Measurements from ENCODE around the gene ARF6.

ARF6 gene

DNA sequence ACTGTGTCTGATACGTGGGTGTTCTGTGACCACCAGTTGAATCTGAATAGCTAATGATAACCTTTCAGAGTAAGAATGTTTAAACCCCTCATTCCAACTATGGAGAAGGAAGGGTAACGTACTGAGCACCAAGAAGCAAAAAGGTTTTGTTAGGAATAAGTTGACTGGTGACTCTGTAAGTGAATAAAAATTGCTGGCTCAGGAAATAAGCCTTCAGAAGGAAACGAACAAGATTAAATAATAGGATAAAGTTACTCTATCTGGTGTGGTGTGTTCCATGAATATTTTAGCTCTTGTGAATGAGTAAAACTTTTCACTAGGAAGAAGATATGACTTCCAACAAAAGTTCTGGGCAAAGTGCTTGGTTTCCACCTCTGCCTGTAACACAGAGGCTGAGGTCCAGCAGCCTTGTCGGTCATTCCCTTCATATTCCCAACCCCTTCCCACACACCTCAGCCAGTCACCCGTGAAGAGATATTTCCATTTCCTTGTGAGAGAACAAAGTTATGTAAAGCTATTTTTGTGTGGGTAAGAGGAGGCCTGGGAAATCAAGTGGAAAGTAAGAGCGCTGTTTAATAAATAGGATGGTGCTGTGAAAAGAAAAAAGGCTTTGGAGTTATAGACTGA lies 47.1 kb downstream of the ARF6 start:
- H3K4me1 ChIP-seq (ENCODE audit: insufficient read depth, low read length), result peaks cover 19% of the 10 kb centered on the region
- DNase-seq, result no peak
- H2AFZ ChIP-seq (ENCODE audit: low read depth, low read length), result no peak overlapping the region
- H3K9ac ChIP-seq (ENCODE audit: low read depth, low read length), result no peak overlapping the region
- H4K20me1 ChIP-seq (ENCODE audit: insufficient read depth, low read length), result no peaks in the 10 kb centered on the region
- peak overlapping the region; percentile 25; the same call in 1 of the 2 replicates for H3K27ac ChIP-seq (ENCODE audit: low read length)
- ATAC-seq (ENCODE audit: insufficient read depth, low read depth), result no peak
- H3K79me2 ChIP-seq (ENCODE audit: insufficient read depth, low read length), result no peaks in the 10 kb centered on the region
- no peaks in the 10 kb centered on the region for H3K27me3 ChIP-seq (ENCODE audit: insufficient read depth, low read length, poor library complexity)
- no peaks in the 10 kb centered on the region for H3K9me3 ChIP-seq (ENCODE audit: insufficient read depth, low read length, severe bottlenecking)
- TF ChIP-seq EZH2 (IDR thresholded peaks at IDR 0.05; ENCODE audit: borderline replicate concordance, low read depth, low read length, severe bottlenecking), result no peak
- no peak overlapping the region for H3K4me3 ChIP-seq (ENCODE audit: low read depth in 1 of 2, low read length in 2 of 2)
- no peaks in the 10 kb centered on the region for H3K36me3 ChIP-seq (ENCODE audit: insufficient read depth, low read length)
- H3K4me2 ChIP-seq (ENCODE audit: insufficient read depth, low read length), result no peak overlapping the region

DNA sequence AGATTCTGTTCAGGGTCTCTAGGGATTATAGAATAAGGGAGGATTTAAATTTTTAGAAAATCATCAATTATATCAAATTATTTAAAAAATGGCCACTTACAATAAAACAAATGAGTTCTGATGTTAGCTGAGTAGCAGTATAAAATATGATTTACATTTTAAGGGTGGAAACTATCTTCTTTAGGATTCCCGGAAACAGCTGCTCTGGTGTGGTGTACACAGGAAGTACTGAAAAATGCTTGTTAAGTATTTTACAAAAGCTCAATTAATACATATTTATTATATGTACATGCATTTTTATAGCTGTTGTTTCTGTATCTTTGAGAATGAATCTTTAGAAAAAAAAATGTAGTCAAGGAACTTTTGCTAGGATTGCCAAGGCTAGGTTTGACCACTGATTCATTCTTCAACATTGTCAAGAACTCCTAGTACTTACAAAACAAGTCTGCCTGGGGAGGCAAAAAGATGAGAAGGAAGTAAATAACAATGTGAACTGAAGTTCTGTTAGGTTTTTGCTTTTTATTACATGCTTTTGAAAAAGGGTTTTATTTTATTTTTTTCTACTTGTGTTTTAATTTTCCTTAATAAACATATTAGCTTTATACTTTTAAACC lies 48.0 kb downstream of the ARF6 start:
- no peaks in the 10 kb centered on the region for H3K9me3 ChIP-seq (ENCODE audit: insufficient read depth, low read length, severe bottlenecking)
- no peak overlapping the region for H3K4me3 ChIP-seq (ENCODE audit: low read depth in 1 of 2, low read length in 2 of 2)
- no peaks in the 10 kb centered on the region for H3K36me3 ChIP-seq (ENCODE audit: insufficient read depth, low read length)
- 0 out of 2 replicates have a peak overlapping the region, but pooled peaks have one; percentile 45 for H3K27ac ChIP-seq (ENCODE audit: low read length)
- H4K20me1 ChIP-seq (ENCODE audit: insufficient read depth, low read length), result no peaks in the 10 kb centered on the region
- H3K4me1 ChIP-seq (ENCODE audit: insufficient read depth, low read length), result peaks cover 19% of the 10 kb centered on the region
- TF ChIP-seq, protein P1, sequence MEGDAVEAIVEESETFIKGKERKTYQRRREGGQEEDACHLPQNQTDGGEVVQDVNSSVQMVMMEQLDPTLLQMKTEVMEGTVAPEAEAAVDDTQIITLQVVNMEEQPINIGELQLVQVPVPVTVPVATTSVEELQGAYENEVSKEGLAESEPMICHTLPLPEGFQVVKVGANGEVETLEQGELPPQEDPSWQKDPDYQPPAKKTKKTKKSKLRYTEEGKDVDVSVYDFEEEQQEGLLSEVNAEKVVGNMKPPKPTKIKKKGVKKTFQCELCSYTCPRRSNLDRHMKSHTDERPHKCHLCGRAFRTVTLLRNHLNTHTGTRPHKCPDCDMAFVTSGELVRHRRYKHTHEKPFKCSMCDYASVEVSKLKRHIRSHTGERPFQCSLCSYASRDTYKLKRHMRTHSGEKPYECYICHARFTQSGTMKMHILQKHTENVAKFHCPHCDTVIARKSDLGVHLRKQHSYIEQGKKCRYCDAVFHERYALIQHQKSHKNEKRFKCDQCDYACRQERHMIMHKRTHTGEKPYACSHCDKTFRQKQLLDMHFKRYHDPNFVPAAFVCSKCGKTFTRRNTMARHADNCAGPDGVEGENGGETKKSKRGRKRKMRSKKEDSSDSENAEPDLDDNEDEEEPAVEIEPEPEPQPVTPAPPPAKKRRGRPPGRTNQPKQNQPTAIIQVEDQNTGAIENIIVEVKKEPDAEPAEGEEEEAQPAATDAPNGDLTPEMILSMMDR (IDR thresholded peaks at IDR 0.05; ENCODE audit: borderline replicate concordance, extremely low read depth, low read length, poor library complexity, severe bottlenecking), result no peak
- TF ChIP-seq EZH2 (IDR thresholded peaks at IDR 0.05; ENCODE audit: borderline replicate concordance, low read depth, low read length, severe bottlenecking), result no peak
- H2AFZ ChIP-seq (ENCODE audit: low read depth, low read length), result 0 out of 2 replicates have a peak overlapping the region, but pooled peaks have one; percentile 19
- H3K4me2 ChIP-seq (ENCODE audit: insufficient read depth, low read length), result peak overlapping the region; percentile 26; the same call in 1 of the 2 replicates
- H3K27me3 ChIP-seq (ENCODE audit: insufficient read depth, low read length, poor library complexity), result no peaks in the 10 kb centered on the region
- no peaks in the 10 kb centered on the region for H3K79me2 ChIP-seq (ENCODE audit: insufficient read depth, low read length)
- ATAC-seq (ENCODE audit: insufficient read depth, low read depth) (peak; percentile 80), DNase-seq (no peak)
- H3K9ac ChIP-seq (ENCODE audit: low read depth, low read length), result no peak overlapping the region

DNA sequence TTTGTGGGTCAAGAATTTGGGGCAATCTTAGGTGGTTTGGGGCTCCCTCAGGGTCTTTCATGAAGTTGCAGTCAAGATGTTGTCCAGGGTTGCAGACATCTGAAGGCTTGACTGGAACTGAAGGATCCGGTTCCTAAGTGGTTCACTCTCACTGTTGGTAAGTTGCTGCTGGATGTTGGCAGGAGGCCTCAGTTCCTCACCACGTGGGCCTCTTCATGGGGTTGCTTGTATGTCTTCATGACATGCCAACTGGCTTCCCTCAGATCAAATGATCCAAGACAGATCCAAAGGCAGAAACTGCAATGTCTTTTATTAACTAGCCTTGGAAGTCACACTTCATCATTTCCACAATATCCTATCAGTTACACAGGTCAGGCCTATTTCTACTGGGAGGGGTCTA lies 49.2 kb downstream of the ARF6 start:
- H3K4me2 ChIP-seq (ENCODE audit: insufficient read depth, low read length), result no peak overlapping the region
- no peaks in the 10 kb centered on the region for H4K20me1 ChIP-seq (ENCODE audit: insufficient read depth, low read length)
- H3K79me2 ChIP-seq (ENCODE audit: insufficient read depth, low read length), result no peaks in the 10 kb centered on the region
- H3K9ac ChIP-seq (ENCODE audit: low read depth, low read length), result no peak overlapping the region
- no peak overlapping the region for H3K27ac ChIP-seq (ENCODE audit: low read length)
- TF ChIP-seq EZH2 (IDR thresholded peaks at IDR 0.05; ENCODE audit: borderline replicate concordance, low read depth, low read length, severe bottlenecking), result no peak
- TF ChIP-seq, protein P1 (IDR thresholded peaks at IDR 0.05; ENCODE audit: borderline replicate concordance, extremely low read depth, low read length, poor library complexity, severe bottlenecking), result no peak
- peaks cover 19% of the 10 kb centered on the region for H3K4me1 ChIP-seq (ENCODE audit: insufficient read depth, low read length)
- H3K4me3 ChIP-seq (ENCODE audit: low read depth in 1 of 2, low read length in 2 of 2), result no peak overlapping the region
- no peak for ATAC-seq (ENCODE audit: insufficient read depth, low read depth)
- no peaks in the 10 kb centered on the region for H3K27me3 ChIP-seq (ENCODE audit: insufficient read depth, low read length, poor library complexity)
- no peaks in the 10 kb centered on the region for H3K9me3 ChIP-seq (ENCODE audit: insufficient read depth, low read length, severe bottlenecking)
- H2AFZ ChIP-seq (ENCODE audit: low read depth, low read length), result no peak overlapping the region
- H3K36me3 ChIP-seq (ENCODE audit: insufficient read depth, low read length), result no peaks in the 10 kb centered on the region
- no peak for DNase-seq

DNA sequence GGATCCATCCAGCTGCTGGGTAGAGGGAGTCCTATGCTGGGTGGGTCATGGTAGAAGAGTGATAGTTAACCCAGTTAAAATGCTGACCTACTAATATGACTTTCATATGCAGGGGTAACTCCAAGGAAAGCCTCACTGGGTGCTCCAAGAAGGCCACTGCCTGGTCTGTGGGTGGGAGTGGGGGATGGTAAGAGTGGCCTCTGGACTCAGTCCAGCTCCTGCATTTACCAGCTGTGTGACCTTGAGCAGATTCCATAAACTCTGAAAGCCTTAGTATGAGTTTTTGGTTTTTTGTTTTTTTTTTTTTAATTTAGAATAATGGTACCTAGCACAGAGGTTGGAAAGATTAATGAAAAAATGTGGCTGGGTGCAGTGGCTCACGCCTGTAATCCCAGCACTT lies 51.6 kb downstream of the ARF6 start:
- peaks cover 19% of the 10 kb centered on the region for H3K4me1 ChIP-seq (ENCODE audit: insufficient read depth, low read length)
- no peak overlapping the region for H2AFZ ChIP-seq (ENCODE audit: low read depth, low read length)
- TF ChIP-seq EZH2 (IDR thresholded peaks at IDR 0.05; ENCODE audit: borderline replicate concordance, low read depth, low read length, severe bottlenecking), result no peak
- TF ChIP-seq, protein P1 (IDR thresholded peaks at IDR 0.05; ENCODE audit: borderline replicate concordance, extremely low read depth, low read length, poor library complexity, severe bottlenecking), result no peak
- no peak overlapping the region for H3K27ac ChIP-seq (ENCODE audit: low read length)
- H3K9ac ChIP-seq (ENCODE audit: low read depth, low read length), result no peak overlapping the region
- H3K36me3 ChIP-seq (ENCODE audit: insufficient read depth, low read length), result no peaks in the 10 kb centered on the region
- ATAC-seq (ENCODE audit: insufficient read depth, low read depth) (no peak), DNase-seq (no peak)
- no peaks in the 10 kb centered on the region for H3K9me3 ChIP-seq (ENCODE audit: insufficient read depth, low read length, severe bottlenecking)
- no peaks in the 10 kb centered on the region for H4K20me1 ChIP-seq (ENCODE audit: insufficient read depth, low read length)
- no peak overlapping the region for H3K4me2 ChIP-seq (ENCODE audit: insufficient read depth, low read length)
- no peak overlapping the region for H3K4me3 ChIP-seq (ENCODE audit: low read depth in 1 of 2, low read length in 2 of 2)
- H3K27me3 ChIP-seq (ENCODE audit: insufficient read depth, low read length, poor library complexity), result no peaks in the 10 kb centered on the region
- no peaks in the 10 kb centered on the region for H3K79me2 ChIP-seq (ENCODE audit: insufficient read depth, low read length)
